GM21786 (cell line): ENCODE measurements around the gene GRIK4.

ENCODE experiments used
- ATAC-seq: cut with Tn5 transposase; IDR thresholded peaks from one replicate; pipeline ENCODE4 v1.9.1; 2021; ENCODE audit not compliant: unreplicated experiment

The GRIK4 gene

GRCh38 chr11:120819437-120820365, 308.2 kb downstream of the GRIK4 start:
- no peak for ATAC-seq

GRCh38 chr11:120823159-120823558, 311.6 kb downstream of the GRIK4 start:
- ATAC-seq = no peak

- ATAC-seq = no peak
These were observed 312.7 kb downstream of the GRIK4 start for GRCh38 chr11:120824242-120824641.

- ATAC-seq = no peak
These were observed 315.6 kb downstream of the GRIK4 start for GRCh38 chr11:120827198-120827597.

- ATAC-seq = no peak
These were observed 316.3 kb downstream of the GRIK4 start for GRCh38 chr11:120827820-120828219.

- ATAC-seq = no peak
These were observed 317.3 kb downstream of the GRIK4 start for GRCh38 chr11:120828847-120829246.

- no peak for ATAC-seq
These were observed 318.6 kb downstream of the GRIK4 start for GRCh38 chr11:120830085-120830620.

- no peak for ATAC-seq
These were observed 321.1 kb downstream of the GRIK4 start for GRCh38 chr11:120832481-120833238.

- ATAC-seq = no peak
These were observed 323.2 kb downstream of the GRIK4 start for GRCh38 chr11:120834686-120835210.

- ATAC-seq = peak; percentile 90
These were observed 324.2 kb downstream of the GRIK4 start for GRCh38 chr11:120835601-120836228.

- no peak for ATAC-seq
These were observed 326.1 kb downstream of the GRIK4 start for GRCh38 chr11:120837696-120838095.

GRCh38 chr11:120839201-120839600, 327.7 kb downstream of the GRIK4 start:
- ATAC-seq = no peak

- no peak for ATAC-seq
These were observed 328.4 kb downstream of the GRIK4 start for GRCh38 chr11:120839846-120840402.

GRCh38 chr11:120840661-120841060, 329.1 kb downstream of the GRIK4 start:
- ATAC-seq = no peak

- ATAC-seq = no peak
These were observed 329.5 kb downstream of the GRIK4 start for GRCh38 chr11:120841074-120841473.

GRCh38 chr11:120842195-120842594, 330.6 kb downstream of the GRIK4 start:
- no peak for ATAC-seq

- no peak for ATAC-seq
These were observed 341.9 kb downstream of the GRIK4 start for GRCh38 chr11:120853435-120853834.

GRCh38 chr11:120854988-120855387, 343.4 kb downstream of the GRIK4 start:
- no peak for ATAC-seq

GRCh38 chr11:120857508-120857907, 346.0 kb downstream of the GRIK4 start:
- no peak for ATAC-seq

- ATAC-seq = no peak
These were observed 347.2 kb downstream of the GRIK4 start for GRCh38 chr11:120858740-120859139.
